Activated naive CD4-positive, alpha-beta T cell treated with anti-CD3 and anti-CD28 coated beads for 36 hours (primary cell): ENCODE results near the gene RELN. TPM values are rescaled to one million over a fixed set of nuclear protein-coding genes. Genes with fewer than 3 reads are reported as not detected.

Experiments
- CTCF ChIA-PET: fragments of 350-600 bp; sonication (Branson Sonifier 250); formaldehyde crosslinking; loops from one replicate; lab custom pipeline; 2021; ENCODE audit warnings: antibody characterized with exemption; lab: Charles Lee
- DNase-seq: peaks from one replicate; pipeline ENCODE4 v3.0.0-alpha.2; 2020
- H3K27ac Mint-ChIP-seq: one replicate; pipeline ENCODE4 v1.8.0; 2021; ENCODE audit warnings: mild to moderate bottlenecking, mixed read lengths
- H3K27me3 Mint-ChIP-seq: one replicate; pipeline ENCODE4 v1.8.0; 2021; ENCODE audit warnings: low read depth, mixed read lengths
- H3K36me3 Mint-ChIP-seq: one replicate; pipeline ENCODE4 v1.8.0; 2021; ENCODE audit warnings: low read depth, mixed read lengths
- H3K4me1 Mint-ChIP-seq: one replicate; pipeline ENCODE4 v1.8.0; 2021; ENCODE audit warnings: low read depth, mixed read lengths
- H3K4me3 Mint-ChIP-seq: one replicate; pipeline ENCODE4 v1.8.0; 2021; ENCODE audit warnings: mild to moderate bottlenecking, moderate library complexity, mixed read lengths
- H3K9me3 Mint-ChIP-seq: one replicate; pipeline ENCODE4 v1.8.0; 2021; ENCODE audit warnings: mixed read lengths
- intact Hi-C: fragments of 100-400 bp; cut with micrococcal nuclease; formaldehyde crosslinking; loops from one replicate; pipeline ENCODE4 v1.15.1; 2023
- total RNA-seq, 2 experiments: library from RNA; stranded (reverse); gene quantifications; one replicate each; pipeline ENCODE4 v1.2.3, GENCODE V29; 2021

The RELN gene
- total RNA-seq, 2 experiments from 2014 or later = not detected

DNA sequence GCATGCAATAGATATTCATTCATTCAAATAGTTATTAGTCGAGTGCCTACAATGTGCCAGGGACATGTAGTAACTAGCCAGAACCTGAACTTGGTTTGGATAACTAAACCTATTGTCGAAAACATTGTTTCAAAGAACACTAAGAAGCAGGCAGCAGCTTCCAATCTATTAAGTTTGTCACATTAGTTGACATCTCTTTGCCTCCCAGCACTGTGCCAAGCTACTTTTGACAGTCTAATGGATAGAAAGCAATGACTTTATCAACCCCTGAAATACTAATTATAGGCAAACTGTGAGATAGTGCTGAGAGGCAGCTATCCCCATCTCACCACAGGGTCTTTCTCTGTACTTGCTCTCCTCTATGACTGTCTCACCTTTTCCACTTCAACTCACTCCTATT is 22.4 kb upstream of the RELN start:
- DNase-seq = no peak
- H3K4me3 Mint-ChIP-seq = no peak overlapping the region
- H3K36me3 Mint-ChIP-seq = no peaks in the 10 kb centered on the region
- no peak overlapping the region for H3K27ac Mint-ChIP-seq
- no peaks in the 10 kb centered on the region for H3K4me1 Mint-ChIP-seq
- intact Hi-C loops = no loop called here
- H3K27me3 Mint-ChIP-seq = peaks cover 11% of the 10 kb centered on the region
- no peaks in the 10 kb centered on the region for H3K9me3 Mint-ChIP-seq
- CTCF ChIA-PET = interaction anchor here (0.6 kb wide), 1 partner anchor 160 kb away, joined by 3 read pairs; no protein-coding TSS in a partner anchor

DNA sequence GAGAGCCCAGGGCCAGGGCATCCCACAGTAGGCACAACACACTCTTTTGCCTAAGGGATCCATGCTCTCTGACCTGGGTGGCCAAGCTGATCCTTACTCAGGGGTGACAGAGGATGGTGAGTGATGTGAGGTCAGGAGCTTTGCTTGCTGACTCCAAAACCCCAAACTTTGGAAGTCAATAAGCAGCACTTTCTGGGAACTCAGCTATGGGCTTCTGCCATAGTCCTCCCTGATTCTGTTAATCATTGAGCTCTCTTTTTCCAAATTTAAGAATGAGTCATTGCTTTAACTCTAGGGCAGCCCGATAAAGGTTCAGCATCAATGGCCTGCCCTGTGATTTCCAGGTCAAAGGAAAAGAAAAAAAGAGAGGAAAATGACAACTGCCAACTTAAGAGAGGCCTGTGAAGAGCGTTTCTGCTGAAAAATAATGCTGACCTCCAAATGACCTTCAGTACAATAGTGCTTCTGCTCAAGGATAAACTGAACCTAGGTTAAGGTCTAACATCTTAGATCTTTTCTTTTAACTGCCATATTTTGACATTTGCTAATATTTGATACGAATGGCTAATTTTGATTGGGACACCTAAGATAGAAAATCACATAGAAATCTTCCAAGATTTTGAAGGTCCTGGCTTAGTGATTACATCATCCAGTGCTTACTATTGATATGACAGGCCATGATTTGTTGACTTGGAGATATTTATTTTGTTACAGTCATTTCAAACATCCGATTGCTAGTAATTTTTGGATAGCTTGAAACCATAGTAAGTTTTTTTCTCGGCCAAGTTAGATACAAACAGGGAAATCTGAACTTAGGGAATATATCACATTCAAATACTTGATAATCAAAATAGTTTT is 20.8 kb upstream of the RELN start:
- Mint-ChIP-seq H3K27me3 (peaks cover 7% of the 10 kb centered on the region), H3K36me3 (no peaks in the 10 kb centered on the region), H3K27ac (no peak overlapping the region), H3K4me3 (no peak overlapping the region), H3K4me1 (no peaks in the 10 kb centered on the region), H3K9me3 (no peaks in the 10 kb centered on the region)
- DNase-seq = no peak
- intact Hi-C loops = no loop called here
- CTCF ChIA-PET = no interaction called here

DNA sequence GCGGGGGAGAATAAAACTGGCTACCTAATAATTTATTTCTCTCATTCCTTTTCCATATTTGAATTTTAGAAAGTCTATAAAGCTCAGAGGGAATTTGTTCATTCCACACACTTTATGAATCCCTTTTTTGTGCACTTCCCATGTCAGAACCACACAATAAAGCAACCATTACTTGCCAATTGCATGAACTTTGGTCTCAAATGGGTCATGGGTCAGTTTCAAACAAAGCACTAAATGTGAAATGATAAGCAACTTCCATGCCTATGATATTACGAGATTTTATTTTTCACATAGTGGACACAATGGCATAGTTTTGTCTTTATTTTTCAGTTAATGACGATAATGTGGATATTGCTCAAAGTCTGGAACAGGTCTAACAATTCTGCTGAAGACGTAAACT is 18.6 kb upstream of the RELN start:
- CTCF ChIA-PET = no interaction called here
- intact Hi-C loops = no loop called here
- no peak for DNase-seq
- no peaks in the 10 kb centered on the region for H3K36me3 Mint-ChIP-seq
- H3K27me3 Mint-ChIP-seq = peaks cover 13% of the 10 kb centered on the region
- no peak overlapping the region for H3K4me3 Mint-ChIP-seq
- no peaks in the 10 kb centered on the region for H3K4me1 Mint-ChIP-seq
- H3K9me3 Mint-ChIP-seq = no peaks in the 10 kb centered on the region
- no peak overlapping the region for H3K27ac Mint-ChIP-seq

DNA sequence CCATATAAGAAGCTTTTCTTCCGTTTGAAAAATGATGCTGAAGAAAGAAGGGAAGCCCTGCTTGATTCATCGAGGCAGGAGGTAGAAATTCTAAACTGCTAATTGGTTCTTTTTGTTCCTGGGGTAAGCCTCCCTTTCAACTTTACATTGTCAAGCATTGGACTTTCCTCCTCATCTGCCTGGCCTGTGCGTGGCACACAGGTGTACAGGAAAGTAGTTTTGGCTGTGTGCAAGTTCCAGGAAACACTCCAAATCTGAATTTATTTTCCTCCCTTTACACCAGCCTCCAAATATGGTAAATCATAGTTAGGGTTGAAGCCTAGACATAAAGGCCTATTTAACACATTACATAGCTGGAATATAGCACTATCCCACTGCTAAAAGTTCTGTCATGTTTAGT is 18.2 kb upstream of the RELN start:
- DNase-seq = no peak
- no peaks in the 10 kb centered on the region for H3K9me3 Mint-ChIP-seq
- no peak overlapping the region for H3K27ac Mint-ChIP-seq
- CTCF ChIA-PET = no interaction called here
- peaks cover 15% of the 10 kb centered on the region for H3K27me3 Mint-ChIP-seq
- no peaks in the 10 kb centered on the region for H3K36me3 Mint-ChIP-seq
- H3K4me1 Mint-ChIP-seq = no peaks in the 10 kb centered on the region
- no peak overlapping the region for H3K4me3 Mint-ChIP-seq
- intact Hi-C loops = no loop called here

DNA sequence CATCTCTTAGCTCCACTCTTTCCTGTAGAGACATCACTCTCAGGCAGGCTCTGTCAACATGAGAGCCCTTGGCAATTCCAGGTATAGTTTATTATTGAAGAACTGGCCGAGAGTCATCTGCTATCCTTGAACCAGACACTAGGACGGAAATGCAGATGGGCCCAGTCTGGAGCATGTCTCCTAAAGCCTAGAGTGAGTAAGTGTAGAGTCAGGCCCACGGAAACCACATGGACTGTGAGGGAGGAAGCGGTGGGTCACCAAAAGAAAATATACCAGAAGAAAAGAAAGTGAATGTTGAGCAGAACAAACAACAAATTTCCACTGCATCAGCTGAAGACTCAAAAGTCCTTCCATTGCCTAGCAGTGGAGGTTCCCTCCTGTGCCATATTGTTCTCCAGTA is 15.7 kb upstream of the RELN start:
- Mint-ChIP-seq H3K27me3 (peaks cover 16% of the 10 kb centered on the region), H3K4me1 (no peaks in the 10 kb centered on the region), H3K27ac (no peak overlapping the region), H3K9me3 (no peaks in the 10 kb centered on the region), H3K36me3 (no peaks in the 10 kb centered on the region), H3K4me3 (no peak overlapping the region)
- no peak for DNase-seq
- intact Hi-C loops = no loop called here
- CTCF ChIA-PET = no interaction called here

DNA sequence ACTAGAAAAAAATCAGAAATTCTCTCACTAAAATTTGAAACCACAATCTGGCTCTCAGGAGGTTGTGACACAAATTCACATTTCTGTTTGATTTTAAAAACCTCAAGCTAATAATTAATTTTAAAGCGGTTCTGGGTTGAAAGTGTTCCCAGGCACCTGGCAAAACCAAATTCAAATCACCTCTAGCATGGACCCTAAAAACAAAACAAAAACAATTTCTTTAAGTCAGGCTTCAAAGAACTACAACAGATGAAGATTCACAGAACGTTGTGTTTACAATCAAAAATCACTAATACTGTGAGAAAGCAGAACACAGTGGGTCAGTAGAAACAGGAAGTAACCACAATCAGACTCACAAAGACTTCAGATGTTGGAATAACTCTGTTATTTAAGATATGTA is 7.2 kb upstream of the RELN start:
- CTCF ChIA-PET = no interaction called here
- Mint-ChIP-seq H3K4me3 (no peak overlapping the region), H3K36me3 (no peaks in the 10 kb centered on the region), H3K27me3 (peaks cover 6% of the 10 kb centered on the region), H3K27ac (no peak overlapping the region), H3K9me3 (no peaks in the 10 kb centered on the region), H3K4me1 (no peaks in the 10 kb centered on the region)
- DNase-seq = no peak
- intact Hi-C loops = no loop called here

DNA sequence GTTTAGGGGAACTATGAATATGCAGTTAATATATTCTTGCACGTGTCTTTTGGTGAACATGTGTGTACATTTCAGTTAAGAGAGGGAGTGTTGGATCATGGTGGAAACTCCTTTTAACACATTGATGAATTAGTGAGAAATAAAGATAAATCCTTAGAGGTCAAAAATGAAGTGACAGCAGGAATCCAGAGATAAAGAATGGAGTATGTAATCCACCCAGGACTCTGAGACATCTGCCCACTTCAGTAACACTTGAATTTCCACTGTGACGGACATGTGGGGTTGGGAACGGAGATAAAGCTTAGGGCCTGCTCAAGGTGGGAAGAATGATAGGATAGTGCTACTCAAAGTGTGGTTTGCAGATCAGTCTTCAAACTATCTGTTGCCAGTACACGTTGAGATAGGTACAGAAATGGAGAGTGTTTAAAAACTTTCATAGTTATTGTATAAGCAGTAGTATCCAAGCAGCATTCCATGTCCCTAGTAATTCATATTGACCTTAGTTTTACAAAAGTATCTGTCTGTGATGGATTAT is 6.6 kb upstream of the RELN start:
- Mint-ChIP-seq H3K36me3 (no peaks in the 10 kb centered on the region), H3K4me1 (no peaks in the 10 kb centered on the region), H3K27me3 (peaks cover 10% of the 10 kb centered on the region), H3K4me3 (no peak overlapping the region), H3K9me3 (no peaks in the 10 kb centered on the region), H3K27ac (no peak overlapping the region)
- intact Hi-C loops = no loop called here
- CTCF ChIA-PET = no interaction called here
- no peak for DNase-seq

DNA sequence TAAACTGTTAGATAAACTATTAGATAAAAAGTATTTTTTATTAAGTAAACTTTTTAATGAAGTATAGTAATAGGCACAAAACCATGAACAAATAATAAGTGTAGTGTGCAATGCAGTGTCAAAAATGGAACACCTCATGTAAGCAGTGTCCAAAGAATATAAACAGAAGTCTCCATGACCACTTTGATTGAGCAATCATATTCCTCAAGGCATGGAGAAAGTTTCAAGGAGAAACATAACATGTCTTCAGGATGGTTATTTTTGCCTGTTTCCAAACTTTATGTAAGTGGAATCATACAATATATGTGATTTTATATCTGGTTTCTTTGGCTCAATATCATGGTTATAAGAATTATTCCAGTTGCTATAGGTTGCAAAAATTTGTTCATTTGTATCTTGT is 6.1 kb upstream of the RELN start:
- Mint-ChIP-seq H3K36me3 (no peaks in the 10 kb centered on the region), H3K27me3 (peaks cover 11% of the 10 kb centered on the region), H3K4me1 (peaks cover under 1% of the 10 kb centered on the region), H3K4me3 (no peak overlapping the region), H3K9me3 (no peaks in the 10 kb centered on the region), H3K27ac (no peak overlapping the region)
- intact Hi-C loops = no loop called here
- CTCF ChIA-PET = no interaction called here
- DNase-seq = no peak

DNA sequence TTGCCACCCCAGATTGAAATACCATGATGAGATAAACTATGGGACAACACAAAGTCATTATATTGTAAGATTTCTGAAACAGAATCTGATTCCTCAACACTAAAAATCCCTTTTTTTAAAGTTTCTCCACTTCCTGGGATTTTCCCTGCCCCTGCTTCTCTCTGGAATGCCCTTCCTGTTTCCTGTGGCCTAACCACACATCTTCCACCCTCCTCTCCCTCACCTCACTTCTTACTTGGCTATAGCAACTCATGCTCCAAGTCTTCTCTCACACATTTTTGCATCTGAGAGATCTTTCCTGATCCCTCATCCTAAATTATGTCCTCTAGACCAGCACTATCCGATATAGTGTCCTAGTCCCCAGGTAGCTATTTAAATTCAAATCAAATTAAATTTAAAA is 4.1 kb upstream of the RELN start:
- no peaks in the 10 kb centered on the region for H3K9me3 Mint-ChIP-seq
- no peaks in the 10 kb centered on the region for H3K36me3 Mint-ChIP-seq
- no peak for DNase-seq
- CTCF ChIA-PET = no interaction called here
- H3K4me3 Mint-ChIP-seq = no peak overlapping the region
- intact Hi-C loops = no loop called here
- peaks cover 17% of the 10 kb centered on the region for H3K27me3 Mint-ChIP-seq
- no peak overlapping the region for H3K27ac Mint-ChIP-seq
- H3K4me1 Mint-ChIP-seq = peaks cover 9% of the 10 kb centered on the region

DNA sequence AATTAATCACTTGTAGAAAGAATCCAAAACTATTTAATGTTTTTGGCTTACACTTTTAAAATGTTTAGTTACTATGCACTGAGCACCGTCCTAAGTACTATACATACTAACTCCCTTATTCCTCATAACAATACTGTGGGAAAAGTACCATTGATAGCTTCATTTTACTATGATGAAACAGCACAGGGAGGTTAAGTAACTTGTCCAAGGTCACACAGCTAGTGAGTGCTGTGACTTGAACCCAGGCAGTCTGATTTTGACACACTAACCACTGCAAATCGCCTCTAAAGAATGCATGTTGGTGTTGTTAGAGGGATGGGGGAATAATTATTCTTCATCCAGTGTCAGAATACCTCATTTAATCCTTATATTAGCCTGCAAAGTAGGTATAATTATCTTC is 1.9 kb upstream of the RELN start:
- H3K9me3 Mint-ChIP-seq = no peaks in the 10 kb centered on the region
- peaks cover 29% of the 10 kb centered on the region for H3K27me3 Mint-ChIP-seq
- CTCF ChIA-PET = no interaction called here
- intact Hi-C loops = no loop called here
- H3K27ac Mint-ChIP-seq = no peak overlapping the region
- peaks cover 10% of the 10 kb centered on the region for H3K4me1 Mint-ChIP-seq
- H3K36me3 Mint-ChIP-seq = no peaks in the 10 kb centered on the region
- DNase-seq = no peak
- H3K4me3 Mint-ChIP-seq = no peak overlapping the region

DNA sequence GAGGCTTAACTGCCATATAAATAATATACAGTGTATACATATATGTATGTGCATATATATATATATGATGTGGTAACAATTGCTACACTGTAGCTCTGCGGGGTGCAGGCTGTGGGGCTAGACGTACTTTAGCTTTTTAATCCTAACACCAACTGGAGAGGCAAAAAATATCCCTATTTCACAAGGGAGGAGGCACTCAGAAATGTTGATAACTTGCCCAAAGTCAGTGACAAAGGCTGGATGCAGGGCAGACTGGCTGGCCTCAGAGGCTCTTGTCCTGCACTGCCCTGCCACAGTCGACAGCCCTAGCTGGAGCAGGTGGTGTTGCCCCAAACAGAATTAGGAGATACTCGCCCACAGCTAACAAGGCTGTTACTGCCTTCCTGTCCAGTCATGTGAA is 1.5 kb upstream of the RELN start:
- CTCF ChIA-PET = no interaction called here
- intact Hi-C loops = no loop called here
- Mint-ChIP-seq H3K36me3 (no peaks in the 10 kb centered on the region), H3K4me1 (peaks cover 10% of the 10 kb centered on the region), H3K27me3 (peaks cover 29% of the 10 kb centered on the region), H3K4me3 (no peak overlapping the region), H3K27ac (no peak overlapping the region), H3K9me3 (no peaks in the 10 kb centered on the region)
- no peak for DNase-seq

DNA sequence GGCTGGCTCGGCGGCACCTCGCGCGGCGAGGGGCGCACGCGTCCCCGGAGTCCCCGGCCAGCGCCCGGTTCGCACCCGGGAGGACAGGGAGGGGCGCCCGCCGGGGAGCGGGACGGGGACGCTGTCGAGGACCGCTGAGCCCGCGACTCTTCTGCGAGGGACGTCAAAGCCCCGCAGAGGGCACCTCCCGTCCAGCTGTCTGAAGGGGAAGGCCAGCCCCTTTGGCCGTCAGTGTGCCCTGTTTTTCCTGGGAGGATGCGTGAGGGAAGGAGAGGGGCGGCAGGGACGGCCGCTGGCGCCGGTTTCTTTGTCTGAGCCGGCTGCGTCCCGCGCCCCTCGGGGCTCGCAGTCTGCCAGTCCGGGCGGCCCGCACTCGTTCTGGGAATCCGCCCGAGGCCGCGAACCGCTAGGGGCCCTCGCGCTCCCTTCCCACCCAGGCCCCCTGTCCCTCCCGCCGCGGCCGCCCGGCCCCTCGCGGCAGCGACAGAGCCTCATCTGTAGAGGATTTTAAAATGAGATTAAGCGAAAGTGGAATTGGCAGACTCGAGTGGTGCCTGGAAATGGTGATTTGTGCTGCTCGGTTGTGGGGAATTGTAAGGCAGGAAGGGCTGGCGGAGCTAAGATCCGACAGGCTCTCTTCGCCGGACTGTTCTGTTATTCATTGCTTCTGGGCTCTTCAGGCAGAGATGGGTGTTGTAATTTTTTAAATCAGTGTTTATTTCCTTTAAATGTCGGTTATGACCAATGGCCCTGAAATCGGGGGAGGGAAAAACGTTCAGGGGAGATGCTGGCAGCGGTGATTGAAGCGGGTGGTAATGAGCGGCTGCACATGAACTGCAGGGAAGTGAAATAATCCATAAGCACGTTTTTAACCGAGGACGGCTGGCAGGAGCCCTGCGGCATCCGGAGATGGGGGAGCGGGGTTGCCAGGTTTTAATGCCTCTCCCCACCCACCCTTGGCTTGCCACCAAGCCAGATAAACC is 618 bp upstream of the RELN start:
- H3K4me1 Mint-ChIP-seq = peaks cover 10% of the 10 kb centered on the region
- CTCF ChIA-PET = no interaction called here
- no peak overlapping the region for H3K27ac Mint-ChIP-seq
- H3K9me3 Mint-ChIP-seq = no peaks in the 10 kb centered on the region
- no peaks in the 10 kb centered on the region for H3K36me3 Mint-ChIP-seq
- peaks cover 30% of the 10 kb centered on the region for H3K27me3 Mint-ChIP-seq
- H3K4me3 Mint-ChIP-seq = peak overlapping the region; percentile 63
- intact Hi-C loops = no loop called here
- DNase-seq = no peak
